DND-41 (cell line): ENCODE results near the gene PRR5.

Experiments used
- EZH2 ChIP-seq: IDR thresholded peaks from 3 replicates; pipeline ENCODE4 v1.6.1; 2012; ENCODE audit warnings: borderline replicate concordance, low read depth, mild to moderate bottlenecking, moderate library complexity, low read length, inconsistent platforms; ENCODE audit not compliant: severe bottlenecking
- TF ChIP-seq, protein P1 (sequence below): IDR thresholded peaks from 2 replicates; pipeline ENCODE4 v1.5.1; 2012; ENCODE audit warnings: borderline replicate concordance, low read length, moderate library complexity, mild to moderate bottlenecking; ENCODE audit not compliant: poor library complexity, severe bottlenecking; ENCODE audit errors: extremely low read depth

DNA sequence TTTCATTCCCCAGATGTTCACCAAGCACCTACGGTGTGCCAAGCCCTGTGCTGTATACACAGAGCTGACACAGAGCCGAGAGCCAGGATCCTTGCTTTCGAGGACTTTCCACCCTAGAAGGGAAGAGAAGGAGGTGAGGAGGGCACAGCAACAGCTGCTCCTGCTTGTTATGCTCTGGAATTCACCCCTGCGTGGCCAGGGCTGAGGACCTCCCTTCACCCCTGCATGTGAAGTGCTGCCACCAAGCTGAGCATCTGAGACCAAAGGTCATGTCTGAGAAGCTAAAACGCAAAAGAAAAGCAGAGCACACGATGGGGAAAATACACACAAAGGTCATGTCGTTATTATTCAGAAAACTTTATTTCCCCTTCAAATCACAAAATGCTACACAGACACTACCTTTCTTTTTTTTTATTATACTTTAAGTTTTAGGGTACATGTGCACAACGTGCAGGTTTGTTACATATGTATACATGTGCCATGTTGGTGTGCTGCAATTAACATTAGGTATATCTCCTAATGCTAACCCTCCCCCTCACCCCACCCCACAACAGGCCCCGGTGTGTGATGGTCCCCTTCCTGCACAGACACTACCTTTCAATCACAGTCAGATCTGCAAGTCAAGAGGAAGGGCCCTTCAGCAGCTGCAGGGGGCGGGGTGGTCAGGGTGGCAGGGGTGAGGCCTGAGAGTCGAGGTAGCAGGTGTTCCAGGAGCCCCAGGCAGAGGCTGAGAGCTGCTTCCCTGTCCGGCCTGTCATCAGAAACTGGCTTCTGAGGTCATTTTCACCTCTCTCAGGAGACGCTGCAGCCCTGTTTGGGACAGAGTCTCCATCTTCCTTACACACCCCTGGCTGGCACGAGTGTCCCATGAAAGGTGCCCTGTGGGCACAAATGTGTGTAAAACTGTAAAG is 40.1 kb upstream of the PRR5 start:
- TF ChIP-seq, protein P1, sequence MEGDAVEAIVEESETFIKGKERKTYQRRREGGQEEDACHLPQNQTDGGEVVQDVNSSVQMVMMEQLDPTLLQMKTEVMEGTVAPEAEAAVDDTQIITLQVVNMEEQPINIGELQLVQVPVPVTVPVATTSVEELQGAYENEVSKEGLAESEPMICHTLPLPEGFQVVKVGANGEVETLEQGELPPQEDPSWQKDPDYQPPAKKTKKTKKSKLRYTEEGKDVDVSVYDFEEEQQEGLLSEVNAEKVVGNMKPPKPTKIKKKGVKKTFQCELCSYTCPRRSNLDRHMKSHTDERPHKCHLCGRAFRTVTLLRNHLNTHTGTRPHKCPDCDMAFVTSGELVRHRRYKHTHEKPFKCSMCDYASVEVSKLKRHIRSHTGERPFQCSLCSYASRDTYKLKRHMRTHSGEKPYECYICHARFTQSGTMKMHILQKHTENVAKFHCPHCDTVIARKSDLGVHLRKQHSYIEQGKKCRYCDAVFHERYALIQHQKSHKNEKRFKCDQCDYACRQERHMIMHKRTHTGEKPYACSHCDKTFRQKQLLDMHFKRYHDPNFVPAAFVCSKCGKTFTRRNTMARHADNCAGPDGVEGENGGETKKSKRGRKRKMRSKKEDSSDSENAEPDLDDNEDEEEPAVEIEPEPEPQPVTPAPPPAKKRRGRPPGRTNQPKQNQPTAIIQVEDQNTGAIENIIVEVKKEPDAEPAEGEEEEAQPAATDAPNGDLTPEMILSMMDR = no peak
- TF ChIP-seq EZH2 = no peak
